Measurements from ENCODE around the gene GASK1A.
A peak's percentile ranks its signal among the peaks of the same experiment; 100 is the strongest.

The GASK1A gene

GRCh38 chr3:42979044-42979972, at the start of gene GASK1A:
Gene GASK1A, plus strand, starts transcription at chr3:42979311. Its CDS starts 332 bp downstream, at chr3:42979643.
- Histone ChIP-seq H3K4me1 (ENCODE audit: control insufficient read depth, insufficient read depth, low read length) (peaks cover 24% of the 10 kb centered on the region), H3K36me3 (ENCODE audit: control insufficient read depth in 2 of 2, insufficient read depth in 2 of 2, low read length in 2 of 2) (no peaks in the 10 kb centered on the region), H3K9me3 (ENCODE audit: control insufficient read depth in 2 of 2, low read length in 2 of 2) (peaks cover 0 to 3% of the 10 kb centered on the region in 2 donors), H3K27ac (ENCODE audit: low read length) (peak within 1 kb of the TSS; percentile 24), H3K27me3 (ENCODE audit: control insufficient read depth in 1 of 2, insufficient read depth in 2 of 2, low read length in 2 of 2) (no peaks in the 10 kb centered on the region), H3K4me3 (ENCODE audit: low read length in 2 of 2) (peak within 1 kb of the TSS; percentile 45 to 84), H3K9ac (ENCODE audit: low read length in 2 of 2) (peak within 1 kb of the TSS; percentile 43 to 68)

- Histone ChIP-seq H3K27ac (ENCODE audit: low read length) (no peak overlapping the region), H3K27me3 (ENCODE audit: control insufficient read depth in 1 of 2, insufficient read depth in 2 of 2, low read length in 2 of 2) (no peaks in the 10 kb centered on the region), H3K36me3 (ENCODE audit: control insufficient read depth in 2 of 2, insufficient read depth in 2 of 2, low read length in 2 of 2) (no peaks in the 10 kb centered on the region), H3K4me3 (ENCODE audit: low read length in 2 of 2) (no peak overlapping the region), H3K9ac (ENCODE audit: low read length in 2 of 2) (no peak overlapping the region), H3K9me3 (ENCODE audit: control insufficient read depth in 2 of 2, low read length in 2 of 2) (no peaks in the 10 kb centered on the region), H3K4me1 (ENCODE audit: control insufficient read depth, insufficient read depth, low read length) (no peaks in the 10 kb centered on the region)
These were observed 45.0 kb upstream of the GASK1A start for GRCh38 chr3:42934111-42934510.

- H3K27me3 ChIP-seq (ENCODE audit: control insufficient read depth in 1 of 2, insufficient read depth in 2 of 2, low read length in 2 of 2), result no peaks in the 10 kb centered on the region
- no peaks in the 10 kb centered on the region for H3K9me3 ChIP-seq (ENCODE audit: control insufficient read depth in 2 of 2, low read length in 2 of 2)
- H3K4me3 ChIP-seq (ENCODE audit: low read length in 2 of 2), result no peak overlapping the region
- H3K36me3 ChIP-seq (ENCODE audit: control insufficient read depth in 2 of 2, insufficient read depth in 2 of 2, low read length in 2 of 2), result no peaks in the 10 kb centered on the region
- no peak overlapping the region for H3K9ac ChIP-seq (ENCODE audit: low read length in 2 of 2)
- H3K27ac ChIP-seq (ENCODE audit: low read length), result no peak overlapping the region
- H3K4me1 ChIP-seq (ENCODE audit: control insufficient read depth, insufficient read depth, low read length), result no peaks in the 10 kb centered on the region
These were observed 44.2 kb upstream of the GASK1A start for GRCh38 chr3:42934910-42935309.

GRCh38 chr3:42935472-42935871, 43.6 kb upstream of the GASK1A start:
- no peaks in the 10 kb centered on the region for H3K4me1 ChIP-seq (ENCODE audit: control insufficient read depth, insufficient read depth, low read length)
- no peaks in the 10 kb centered on the region for H3K9me3 ChIP-seq (ENCODE audit: control insufficient read depth in 2 of 2, low read length in 2 of 2)
- no peak overlapping the region for H3K27ac ChIP-seq (ENCODE audit: low read length)
- no peaks in the 10 kb centered on the region for H3K36me3 ChIP-seq (ENCODE audit: control insufficient read depth in 2 of 2, insufficient read depth in 2 of 2, low read length in 2 of 2)
- H3K4me3 ChIP-seq (ENCODE audit: low read length in 2 of 2), result peak overlapping the region; percentile 66 to 68
- H3K27me3 ChIP-seq (ENCODE audit: control insufficient read depth in 1 of 2, insufficient read depth in 2 of 2, low read length in 2 of 2), result no peaks in the 10 kb centered on the region
- H3K9ac ChIP-seq (ENCODE audit: low read length in 2 of 2), result no peak overlapping the region

- Histone ChIP-seq H3K9ac (ENCODE audit: low read length in 2 of 2) (peak overlapping the region; percentile 12 to 21), H3K4me3 (ENCODE audit: low read length in 2 of 2) (peak overlapping the region; percentile 66 to 68), H3K27ac (ENCODE audit: low read length) (no peak overlapping the region), H3K9me3 (ENCODE audit: control insufficient read depth in 2 of 2, low read length in 2 of 2) (no peaks in the 10 kb centered on the region), H3K27me3 (ENCODE audit: control insufficient read depth in 1 of 2, insufficient read depth in 2 of 2, low read length in 2 of 2) (no peaks in the 10 kb centered on the region), H3K36me3 (ENCODE audit: control insufficient read depth in 2 of 2, insufficient read depth in 2 of 2, low read length in 2 of 2) (no peaks in the 10 kb centered on the region), H3K4me1 (ENCODE audit: control insufficient read depth, insufficient read depth, low read length) (no peaks in the 10 kb centered on the region)
These were observed 42.7 kb upstream of the GASK1A start for GRCh38 chr3:42936157-42936981.

- no peak overlapping the region for H3K27ac ChIP-seq (ENCODE audit: low read length)
- H3K9me3 ChIP-seq (ENCODE audit: control insufficient read depth in 2 of 2, low read length in 2 of 2), result no peaks in the 10 kb centered on the region
- no peak overlapping the region for H3K4me3 ChIP-seq (ENCODE audit: low read length in 2 of 2)
- no peak overlapping the region for H3K9ac ChIP-seq (ENCODE audit: low read length in 2 of 2)
- no peaks in the 10 kb centered on the region for H3K4me1 ChIP-seq (ENCODE audit: control insufficient read depth, insufficient read depth, low read length)
- no peaks in the 10 kb centered on the region for H3K27me3 ChIP-seq (ENCODE audit: control insufficient read depth in 1 of 2, insufficient read depth in 2 of 2, low read length in 2 of 2)
- H3K36me3 ChIP-seq (ENCODE audit: control insufficient read depth in 2 of 2, insufficient read depth in 2 of 2, low read length in 2 of 2), result no peaks in the 10 kb centered on the region
These were observed 41.8 kb upstream of the GASK1A start for GRCh38 chr3:42937334-42937733.

GRCh38 chr3:42942693-42943092, 36.4 kb upstream of the GASK1A start:
- Histone ChIP-seq H3K9ac (ENCODE audit: low read length in 2 of 2) (no peak overlapping the region), H3K27me3 (ENCODE audit: control insufficient read depth in 1 of 2, insufficient read depth in 2 of 2, low read length in 2 of 2) (no peaks in the 10 kb centered on the region), H3K9me3 (ENCODE audit: control insufficient read depth in 2 of 2, low read length in 2 of 2) (no peaks in the 10 kb centered on the region), H3K4me1 (ENCODE audit: control insufficient read depth, insufficient read depth, low read length) (no peaks in the 10 kb centered on the region), H3K27ac (ENCODE audit: low read length) (no peak overlapping the region), H3K36me3 (ENCODE audit: control insufficient read depth in 2 of 2, insufficient read depth in 2 of 2, low read length in 2 of 2) (peaks cover 3 to 6% of the 10 kb centered on the region in 2 donors), H3K4me3 (ENCODE audit: low read length in 2 of 2) (no peak overlapping the region)

- Histone ChIP-seq H3K4me3 (ENCODE audit: low read length in 2 of 2) (no peak overlapping the region), H3K36me3 (ENCODE audit: control insufficient read depth in 2 of 2, insufficient read depth in 2 of 2, low read length in 2 of 2) (peaks cover 3 to 6% of the 10 kb centered on the region in 2 donors), H3K27me3 (ENCODE audit: control insufficient read depth in 1 of 2, insufficient read depth in 2 of 2, low read length in 2 of 2) (no peaks in the 10 kb centered on the region), H3K9me3 (ENCODE audit: control insufficient read depth in 2 of 2, low read length in 2 of 2) (no peaks in the 10 kb centered on the region), H3K4me1 (ENCODE audit: control insufficient read depth, insufficient read depth, low read length) (no peaks in the 10 kb centered on the region), H3K27ac (ENCODE audit: low read length) (no peak overlapping the region), H3K9ac (ENCODE audit: low read length in 2 of 2) (no peak overlapping the region)
These were observed 33.1 kb upstream of the GASK1A start for GRCh38 chr3:42946050-42946449.

- H3K9ac ChIP-seq (ENCODE audit: low read length in 2 of 2), result no peak overlapping the region
- no peak overlapping the region for H3K4me3 ChIP-seq (ENCODE audit: low read length in 2 of 2)
- no peaks in the 10 kb centered on the region for H3K9me3 ChIP-seq (ENCODE audit: control insufficient read depth in 2 of 2, low read length in 2 of 2)
- H3K27me3 ChIP-seq (ENCODE audit: control insufficient read depth in 1 of 2, insufficient read depth in 2 of 2, low read length in 2 of 2), result no peaks in the 10 kb centered on the region
- no peak overlapping the region for H3K27ac ChIP-seq (ENCODE audit: low read length)
- no peaks in the 10 kb centered on the region for H3K36me3 ChIP-seq (ENCODE audit: control insufficient read depth in 2 of 2, insufficient read depth in 2 of 2, low read length in 2 of 2)
- no peaks in the 10 kb centered on the region for H3K4me1 ChIP-seq (ENCODE audit: control insufficient read depth, insufficient read depth, low read length)
These were observed 21.5 kb upstream of the GASK1A start for GRCh38 chr3:42957573-42957972.

GRCh38 chr3:42960282-42960681, 18.8 kb upstream of the GASK1A start:
- no peaks in the 10 kb centered on the region for H3K4me1 ChIP-seq (ENCODE audit: control insufficient read depth, insufficient read depth, low read length)
- H3K4me3 ChIP-seq (ENCODE audit: low read length in 2 of 2), result no peak overlapping the region
- H3K27ac ChIP-seq (ENCODE audit: low read length), result no peak overlapping the region
- H3K27me3 ChIP-seq (ENCODE audit: control insufficient read depth in 1 of 2, insufficient read depth in 2 of 2, low read length in 2 of 2), result no peaks in the 10 kb centered on the region
- H3K9ac ChIP-seq (ENCODE audit: low read length in 2 of 2), result no peak overlapping the region
- no peaks in the 10 kb centered on the region for H3K36me3 ChIP-seq (ENCODE audit: control insufficient read depth in 2 of 2, insufficient read depth in 2 of 2, low read length in 2 of 2)
- no peaks in the 10 kb centered on the region for H3K9me3 ChIP-seq (ENCODE audit: control insufficient read depth in 2 of 2, low read length in 2 of 2)

Measured in stomach smooth muscle (tissue), 2 donors.